HG03175 (cell line): ENCODE data around the gene SIPA1.

Experiments used
- ATAC-seq: cut with Tn5 transposase; IDR thresholded peaks from one replicate; pipeline ENCODE4 v1.9.1; 2021; ENCODE audit warnings: mild to moderate bottlenecking, moderate library complexity; ENCODE audit not compliant: unreplicated experiment

SIPA1 gene

DNA sequence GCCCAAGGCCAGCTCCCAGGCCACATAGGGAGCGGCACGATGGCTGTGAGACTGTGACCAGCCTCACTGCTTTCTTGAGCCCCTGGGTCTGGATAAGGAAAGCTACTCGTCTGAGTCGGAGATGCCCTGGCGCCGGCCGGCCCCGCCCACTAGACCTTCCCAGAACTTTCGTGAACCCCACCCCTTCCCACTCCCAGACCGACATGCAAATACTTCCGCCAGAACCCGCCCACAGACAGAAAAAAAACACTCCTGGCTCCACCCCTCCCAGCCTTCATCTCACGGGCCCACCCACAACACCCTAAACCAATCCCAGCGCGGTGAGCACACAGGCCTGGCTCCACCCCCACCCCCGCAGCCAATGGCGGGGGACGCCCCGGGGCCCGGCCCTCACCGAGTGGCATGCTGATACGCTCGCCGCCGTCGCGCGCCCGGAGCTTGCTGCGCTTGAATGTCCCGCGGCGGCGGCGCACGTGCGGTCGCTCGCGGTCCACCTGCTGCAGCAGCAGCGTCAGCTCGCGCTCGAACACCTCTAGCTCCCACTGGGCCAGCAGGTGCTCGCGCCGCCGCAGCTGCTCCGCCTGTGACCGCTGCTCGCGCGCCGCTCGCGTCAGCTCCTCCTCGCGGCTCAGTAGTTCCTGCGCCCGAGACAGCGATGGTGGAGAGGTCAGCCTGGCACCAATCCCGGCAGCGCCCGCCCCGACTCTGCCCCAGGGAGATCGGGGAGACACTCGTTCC is 30.9 kb upstream of the SIPA1 start:
- ATAC-seq = no peak

DNA sequence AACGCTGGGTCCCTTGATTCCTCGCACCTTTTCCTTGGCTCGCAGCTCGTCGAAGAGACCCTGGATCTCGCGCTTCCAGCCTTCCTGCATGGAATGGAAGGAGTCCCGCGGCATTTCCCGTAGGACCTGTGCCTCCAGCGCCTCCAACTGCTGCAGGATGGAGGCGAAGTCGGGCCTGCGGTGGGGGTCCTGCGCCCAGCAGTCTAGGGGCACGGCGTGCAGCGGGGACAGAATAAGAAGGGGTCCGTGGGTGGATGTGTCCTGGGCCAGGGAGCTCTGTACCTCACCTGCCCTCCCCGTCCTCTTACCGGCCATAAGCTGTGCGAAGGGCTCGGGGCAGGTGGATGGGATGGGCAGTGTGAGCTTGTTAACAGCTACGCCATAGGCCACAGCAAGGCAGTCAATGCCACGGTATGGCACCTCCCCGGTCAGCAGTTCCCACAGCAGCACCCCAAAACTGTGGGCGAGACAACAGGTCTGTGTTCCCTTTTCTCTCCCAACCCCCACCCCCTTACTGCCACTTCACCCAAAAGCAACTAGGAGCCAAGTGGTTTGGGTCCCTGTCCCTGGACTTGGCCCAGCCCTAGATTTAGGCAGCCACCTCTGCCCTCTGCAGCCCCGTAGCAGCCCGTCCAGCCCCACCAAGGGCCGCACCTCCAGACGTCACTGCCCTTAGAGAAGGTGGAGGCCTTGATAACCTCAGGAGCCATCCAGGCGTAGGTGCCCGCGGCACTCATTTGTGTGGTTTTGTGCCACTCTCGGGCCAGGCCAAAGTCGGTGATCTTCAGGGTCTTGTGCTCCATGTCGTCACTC is 30.1 kb upstream of the SIPA1 start:
- ATAC-seq = no peak

DNA sequence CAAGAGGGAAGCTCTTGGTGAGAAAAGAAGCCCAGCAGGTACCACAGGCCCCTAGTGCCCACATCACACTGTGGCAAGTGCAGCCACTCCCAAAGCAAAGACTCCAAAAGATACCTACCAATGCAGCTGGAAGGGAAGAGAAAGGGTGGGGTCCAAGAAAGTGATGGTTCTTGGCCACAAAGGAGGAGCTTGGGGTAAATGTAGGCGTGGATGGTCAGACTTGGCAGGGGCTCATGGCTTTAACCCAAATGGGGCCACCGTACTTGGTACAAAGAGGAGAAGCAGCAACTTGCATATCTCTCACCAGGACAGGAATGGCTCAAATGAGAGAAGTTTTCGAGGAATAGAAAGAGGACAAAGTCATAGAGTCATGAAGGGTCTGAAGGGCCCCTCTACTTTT is 28.7 kb upstream of the SIPA1 start:
- no peak for ATAC-seq

DNA sequence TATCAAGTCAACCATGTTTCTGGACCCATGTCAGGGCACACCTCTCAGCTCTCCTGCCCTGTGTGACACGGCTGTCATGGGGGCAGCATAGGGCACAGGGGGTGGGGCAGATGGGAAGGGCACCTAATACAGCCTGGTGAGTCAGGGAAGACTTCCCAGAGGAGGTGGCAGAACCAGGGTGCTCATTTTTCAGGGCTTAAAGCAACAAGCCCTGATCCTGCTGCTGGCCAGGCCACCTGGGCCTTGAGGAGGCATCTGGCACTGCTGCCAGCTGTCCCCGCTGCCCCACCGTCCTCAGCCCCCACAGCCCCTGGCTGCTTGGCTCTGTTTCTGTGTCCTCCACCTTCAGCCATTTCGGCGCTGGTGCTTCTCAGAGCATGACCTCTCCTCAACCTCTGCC is 28.2 kb upstream of the SIPA1 start:
- ATAC-seq = no peak

DNA sequence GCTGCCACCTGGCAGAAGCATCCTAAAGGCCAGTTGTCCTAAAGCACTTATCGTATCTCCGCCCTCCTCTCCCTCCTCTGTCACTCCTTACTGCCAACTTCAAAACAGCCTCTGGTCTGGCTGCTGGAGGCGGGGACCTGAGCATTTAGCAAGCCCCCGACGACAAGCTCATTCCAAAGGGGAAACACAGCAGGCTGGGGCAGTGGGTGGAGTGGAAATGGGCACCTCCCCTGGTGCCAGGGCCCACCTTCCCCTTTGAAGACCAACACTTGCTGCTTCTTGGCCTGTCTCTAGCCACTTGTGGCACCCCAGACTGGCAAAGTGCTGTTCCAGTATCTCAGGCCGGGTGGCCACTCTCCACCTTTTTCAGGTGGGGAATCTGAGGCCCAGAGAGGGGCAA is 27.5 kb upstream of the SIPA1 start:
- no peak for ATAC-seq

DNA sequence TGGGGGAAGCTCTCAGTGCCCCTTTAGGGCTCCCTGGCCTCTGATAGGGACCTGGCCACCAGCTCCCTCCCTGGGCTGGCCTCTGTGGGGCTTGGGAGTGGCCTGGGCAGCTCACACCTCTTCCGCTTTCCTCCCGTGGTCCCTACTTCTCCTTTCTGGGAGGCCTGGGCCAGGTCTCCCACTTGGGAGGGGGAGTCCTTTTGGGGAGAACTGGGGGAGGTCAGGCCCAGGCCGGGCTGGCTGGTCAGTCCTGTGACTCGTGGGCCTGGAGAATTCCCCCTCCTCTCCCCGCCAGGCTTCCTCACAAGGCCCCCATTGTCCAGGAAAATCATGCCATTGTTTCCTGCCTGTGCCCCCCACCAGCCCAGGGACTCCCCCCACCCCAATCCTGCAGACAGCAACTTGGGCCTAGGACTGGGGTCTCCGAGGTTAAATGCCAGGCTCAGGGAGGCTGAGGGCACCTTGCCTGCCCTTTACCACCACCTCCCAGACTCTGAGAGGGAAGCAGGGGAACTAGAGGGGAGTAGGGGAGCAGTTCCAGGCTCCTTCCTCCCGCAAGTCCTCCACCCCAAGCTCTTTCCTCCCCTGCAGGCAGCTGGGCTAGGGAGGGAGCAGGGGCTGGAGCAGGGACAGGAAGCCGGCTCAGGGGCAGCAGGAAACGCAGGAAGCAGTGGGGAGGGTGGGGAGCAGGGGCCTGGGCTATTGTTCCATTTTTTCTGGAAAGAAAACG is 26.7 kb upstream of the SIPA1 start:
- no peak for ATAC-seq

DNA sequence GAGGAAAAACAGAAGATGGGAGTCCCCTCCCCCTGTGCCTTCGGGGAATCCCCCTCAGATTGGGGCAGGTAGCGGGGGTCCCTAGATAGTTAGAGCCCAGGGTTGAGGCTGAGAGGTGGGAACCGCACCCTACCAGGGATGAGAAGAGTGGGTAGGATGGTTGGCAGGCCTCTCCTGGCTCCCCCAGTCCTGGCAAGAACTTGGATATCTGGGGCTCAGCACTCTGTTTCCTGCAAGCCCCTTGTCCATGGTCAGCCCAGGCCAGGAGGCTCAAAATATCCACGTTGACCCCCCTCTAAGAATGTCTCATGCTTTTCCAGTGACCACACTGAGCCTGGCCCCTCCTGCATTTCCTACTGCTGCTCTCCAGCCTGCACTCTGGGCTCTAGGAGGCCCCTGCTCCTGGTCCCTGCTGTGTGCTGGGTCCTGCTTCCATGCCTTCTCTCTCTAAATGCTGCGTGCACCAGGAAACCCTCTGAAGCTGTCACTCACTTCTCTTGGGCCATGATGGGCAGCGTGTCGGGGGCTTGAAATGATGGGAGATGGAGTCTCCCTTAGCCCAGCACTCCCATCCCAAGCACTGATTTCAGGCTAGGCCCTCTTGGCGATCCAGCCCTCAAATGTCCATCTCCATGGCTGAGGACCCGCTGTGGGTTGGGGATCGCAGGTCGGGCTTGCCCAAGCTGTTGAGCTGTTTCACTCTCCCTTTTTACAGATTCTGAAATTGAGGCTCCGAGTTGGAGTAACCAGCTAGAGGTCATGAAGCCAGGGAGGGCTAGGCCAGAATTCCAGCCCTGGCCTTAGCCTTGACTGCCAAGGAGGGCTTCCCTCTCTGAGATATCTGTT is 25.9 kb upstream of the SIPA1 start:
- ATAC-seq = no peak

DNA sequence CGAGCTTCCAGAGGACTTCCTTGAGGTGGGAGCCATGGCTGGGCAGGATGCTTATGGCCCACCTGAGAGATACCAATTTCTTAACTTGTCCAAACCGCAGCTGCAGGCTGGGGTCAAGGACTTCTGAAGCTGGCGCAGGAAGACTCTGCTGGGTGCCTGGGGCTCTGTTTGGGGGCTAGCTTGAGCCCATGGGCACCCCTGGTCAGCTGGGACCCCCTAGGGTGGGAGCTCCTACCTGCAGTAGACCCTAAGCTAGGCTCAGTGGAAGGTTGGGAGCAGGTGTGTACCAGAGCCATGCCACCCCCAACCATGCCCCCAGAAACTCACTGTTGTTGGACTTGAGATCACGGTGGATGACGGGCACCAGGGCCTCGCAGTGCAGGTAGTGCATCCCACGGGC is 25.2 kb upstream of the SIPA1 start:
- ATAC-seq = no peak

DNA sequence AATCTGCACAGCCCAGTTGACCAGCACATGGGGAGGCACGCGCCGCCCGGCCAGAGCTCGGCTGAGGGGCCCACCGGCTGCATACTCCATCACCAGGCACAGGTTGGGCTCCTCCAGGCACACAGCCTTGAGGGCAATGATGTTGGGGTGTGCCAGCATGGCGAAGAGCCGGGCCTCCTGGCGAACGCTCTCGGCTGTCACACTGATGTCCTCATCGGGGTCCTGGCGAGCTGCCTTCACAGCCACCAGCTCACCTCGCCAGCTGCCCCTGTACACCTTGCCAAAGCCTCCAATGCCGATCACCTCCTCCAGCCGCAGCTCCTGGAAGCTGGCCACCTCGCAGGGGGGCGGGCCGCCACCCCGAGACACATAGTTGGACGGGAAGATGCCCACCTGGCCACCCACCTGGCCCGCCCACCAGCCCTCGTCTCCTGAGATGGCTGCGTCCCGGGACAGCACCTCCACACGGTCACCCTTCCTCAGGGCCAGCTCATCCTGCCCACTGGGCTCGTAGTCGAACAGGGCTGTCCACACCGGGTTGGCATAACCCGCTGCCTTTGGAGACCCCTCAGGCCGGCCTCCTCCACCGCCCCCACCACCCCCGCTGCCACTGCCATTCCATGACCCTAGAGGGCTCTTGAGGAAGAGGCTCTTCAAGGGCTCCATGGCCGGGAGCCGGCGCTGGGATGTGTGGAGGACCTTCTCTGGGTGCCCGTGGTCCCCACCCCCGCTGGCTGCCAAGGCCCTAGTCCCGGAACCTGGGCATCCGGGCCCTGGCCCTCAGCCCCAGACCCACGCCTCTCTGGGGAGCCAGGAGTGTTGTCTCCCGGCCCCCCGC is 24.6 kb upstream of the SIPA1 start:
- ATAC-seq = no peak

DNA sequence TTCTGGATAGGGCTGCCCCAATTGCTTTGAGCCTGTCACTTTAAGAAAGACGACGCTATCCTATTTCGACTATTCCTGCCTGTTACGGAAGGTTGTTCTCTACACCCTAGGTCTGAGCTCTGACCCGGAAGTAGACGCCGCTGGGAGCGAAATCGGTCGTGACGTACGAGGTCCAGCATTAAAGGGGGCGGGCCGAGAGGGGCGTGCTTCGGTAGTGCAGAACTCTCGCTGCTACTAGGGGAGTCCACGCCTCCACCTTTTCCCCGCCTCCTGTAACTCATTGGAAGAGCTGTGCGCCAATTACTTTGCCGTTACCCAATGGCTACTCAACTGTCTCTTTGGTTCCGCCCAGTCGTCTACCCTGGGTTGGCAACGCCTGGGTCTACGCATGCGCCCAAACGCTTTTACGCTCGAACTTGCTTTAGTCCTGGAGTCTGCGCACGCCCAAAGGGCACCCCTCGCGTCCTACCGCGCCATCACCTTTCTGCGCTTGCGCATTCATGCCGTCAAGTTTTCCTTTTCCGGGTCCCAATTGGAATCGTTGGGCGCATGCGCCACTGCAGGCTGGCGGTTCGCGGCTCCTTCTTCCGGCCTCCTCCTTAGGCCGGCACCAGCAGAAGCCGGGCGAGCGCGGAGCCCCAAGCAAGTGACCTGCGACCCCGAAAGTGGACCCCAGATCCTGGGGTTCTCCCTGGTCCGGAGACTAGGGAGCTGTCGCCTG is 22.5 kb upstream of the SIPA1 start, which contains the start of gene PCNX3:
Gene PCNX3, plus strand, starts transcription at position 548 of the 721 bp plus-strand sequence. CDS start 536 bp downstream, outside the sequence.
- peak; percentile 85 for ATAC-seq

DNA sequence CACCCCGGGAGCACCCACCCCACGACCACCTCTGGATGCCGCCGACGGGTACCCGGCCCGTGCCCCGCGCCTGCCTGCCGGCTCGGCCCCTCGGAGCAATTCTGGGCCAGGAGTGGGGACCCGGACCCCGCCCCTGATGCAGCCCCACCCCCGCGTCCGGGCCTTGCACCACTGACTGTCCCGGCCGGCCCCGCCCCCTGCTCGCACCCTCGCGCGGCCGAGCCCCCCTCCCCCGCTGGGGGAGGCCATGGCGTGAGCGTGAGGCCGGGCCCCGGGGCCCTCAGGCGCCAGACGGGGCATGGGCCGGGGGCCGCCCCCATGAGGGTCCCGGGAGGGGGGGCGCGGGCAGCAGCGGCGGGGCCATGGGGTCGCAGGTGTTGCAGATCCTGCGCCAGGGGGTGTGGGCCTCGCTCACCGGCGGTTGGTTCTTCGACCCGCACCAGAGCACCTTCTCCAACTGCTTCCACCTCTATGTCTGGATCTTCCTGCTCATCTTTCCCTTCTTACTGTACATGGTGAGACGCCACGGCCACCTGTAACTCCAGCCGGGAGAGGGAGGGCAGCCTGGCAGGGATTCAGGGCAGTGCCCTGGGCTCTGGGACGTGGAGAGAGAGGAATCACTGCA is 21.8 kb upstream of the SIPA1 start:
- peak; percentile 1 for ATAC-seq

DNA sequence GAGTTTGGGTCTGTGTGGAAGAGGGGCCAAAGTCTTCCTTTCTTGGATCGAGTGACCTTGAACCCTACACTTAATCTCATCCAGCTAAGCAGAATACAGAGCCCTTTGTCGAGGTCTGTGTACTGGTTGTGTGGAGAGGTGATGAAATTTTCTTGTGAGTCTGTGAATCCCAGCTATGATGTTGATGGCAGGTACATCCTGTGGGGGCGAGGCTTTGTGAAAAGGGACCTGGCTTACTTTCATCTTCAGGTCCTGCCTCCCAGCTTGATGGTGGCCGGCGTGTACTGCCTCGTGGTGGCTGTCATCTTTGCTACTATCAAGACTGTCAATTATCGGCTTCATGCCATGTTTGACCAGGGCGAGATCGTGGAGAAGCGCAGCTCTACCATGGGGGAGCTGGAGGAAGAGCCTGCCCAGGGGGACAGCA is 21.3 kb upstream of the SIPA1 start:
- no peak for ATAC-seq

DNA sequence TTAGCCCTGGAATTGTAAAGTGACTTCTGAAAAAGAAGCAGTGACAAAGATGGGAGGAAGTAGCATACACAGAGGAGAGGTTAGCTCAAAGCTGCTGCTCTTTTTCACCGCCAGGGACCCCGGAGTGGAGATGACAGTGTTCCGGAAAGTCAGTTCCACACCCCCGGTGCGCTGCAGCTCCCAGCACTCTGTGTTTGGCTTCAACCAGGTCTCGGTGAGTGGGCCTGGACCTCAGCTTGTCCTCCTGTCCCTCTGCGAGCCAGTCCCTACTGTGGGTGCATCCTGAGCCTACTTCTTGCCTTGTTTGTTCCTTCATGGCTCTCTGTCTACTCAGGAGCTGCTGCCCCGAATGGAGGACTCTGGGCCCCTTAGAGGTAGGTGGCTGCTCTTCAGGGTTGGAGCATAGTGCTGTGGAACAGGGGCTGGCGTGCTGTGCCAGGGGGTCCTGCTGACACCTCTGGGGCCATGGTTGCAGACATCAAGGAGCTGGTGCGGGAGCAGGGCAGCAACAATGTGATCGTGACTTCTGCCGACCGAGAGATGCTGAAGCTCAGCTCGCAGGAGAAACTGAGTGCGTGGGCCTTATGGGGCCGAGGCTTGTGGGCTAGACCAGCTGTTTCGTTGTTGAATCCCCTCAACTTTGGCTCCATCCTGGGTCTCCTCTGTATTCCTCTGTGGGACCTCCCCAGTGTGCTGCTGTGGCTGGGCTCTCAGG is 20.6 kb upstream of the SIPA1 start:
- no peak for ATAC-seq

DNA sequence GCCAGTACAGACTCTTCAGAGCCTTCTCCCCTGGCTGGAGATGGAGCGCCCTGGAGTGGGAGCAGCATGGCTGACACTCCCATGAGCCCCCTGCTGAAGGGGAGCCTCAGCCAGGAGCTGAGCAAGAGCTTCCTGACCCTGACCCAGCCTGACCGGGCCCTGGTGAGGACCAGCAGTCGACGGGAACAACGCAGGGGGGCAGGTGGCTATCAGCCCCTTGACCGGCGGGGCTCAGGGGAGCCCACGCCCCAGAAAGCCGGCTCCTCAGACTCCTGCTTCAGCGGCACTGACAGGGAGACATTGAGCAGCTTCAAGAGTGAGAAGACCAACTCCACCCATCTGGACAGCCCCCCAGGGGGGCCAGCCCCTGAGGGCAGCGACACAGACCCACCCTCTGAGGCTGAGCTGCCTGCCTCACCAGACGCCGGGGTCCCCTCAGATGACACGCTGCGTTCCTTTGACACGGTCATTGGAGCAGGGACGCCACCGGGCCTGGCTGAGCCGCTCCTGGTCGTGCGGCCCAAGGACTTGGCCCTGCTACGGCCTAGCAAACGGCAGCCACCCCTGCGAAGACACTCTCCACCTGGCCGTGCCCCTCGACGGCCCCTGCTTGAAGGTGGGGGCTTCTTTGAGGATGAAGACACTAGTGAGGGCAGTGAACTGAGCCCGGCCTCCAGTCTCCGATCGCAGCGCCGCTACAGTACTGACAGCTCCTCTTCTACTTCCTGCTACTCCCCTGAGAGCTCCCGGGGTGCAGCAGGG is 19.7 kb upstream of the SIPA1 start:
- no peak for ATAC-seq

DNA sequence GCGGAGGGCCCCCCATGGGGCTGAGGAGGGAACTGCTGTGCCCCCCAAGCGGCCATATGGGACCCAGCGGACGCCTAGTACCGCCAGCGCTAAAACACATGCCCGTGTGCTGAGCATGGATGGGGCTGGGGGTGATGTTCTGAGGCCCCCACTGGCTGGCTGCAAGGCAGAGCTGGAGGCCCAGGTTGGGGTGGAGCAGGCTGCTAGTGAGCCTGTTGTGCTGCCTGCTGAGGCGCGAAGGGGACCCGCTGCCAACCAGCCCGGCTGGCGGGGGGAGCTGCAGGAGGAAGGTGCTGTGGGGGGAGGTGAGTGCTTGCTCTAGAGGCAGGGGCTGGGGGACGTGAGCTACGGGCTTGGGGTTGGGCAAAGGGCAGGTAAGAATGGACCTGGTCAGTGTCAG is 19.1 kb upstream of the SIPA1 start:
- ATAC-seq = no peak

DNA sequence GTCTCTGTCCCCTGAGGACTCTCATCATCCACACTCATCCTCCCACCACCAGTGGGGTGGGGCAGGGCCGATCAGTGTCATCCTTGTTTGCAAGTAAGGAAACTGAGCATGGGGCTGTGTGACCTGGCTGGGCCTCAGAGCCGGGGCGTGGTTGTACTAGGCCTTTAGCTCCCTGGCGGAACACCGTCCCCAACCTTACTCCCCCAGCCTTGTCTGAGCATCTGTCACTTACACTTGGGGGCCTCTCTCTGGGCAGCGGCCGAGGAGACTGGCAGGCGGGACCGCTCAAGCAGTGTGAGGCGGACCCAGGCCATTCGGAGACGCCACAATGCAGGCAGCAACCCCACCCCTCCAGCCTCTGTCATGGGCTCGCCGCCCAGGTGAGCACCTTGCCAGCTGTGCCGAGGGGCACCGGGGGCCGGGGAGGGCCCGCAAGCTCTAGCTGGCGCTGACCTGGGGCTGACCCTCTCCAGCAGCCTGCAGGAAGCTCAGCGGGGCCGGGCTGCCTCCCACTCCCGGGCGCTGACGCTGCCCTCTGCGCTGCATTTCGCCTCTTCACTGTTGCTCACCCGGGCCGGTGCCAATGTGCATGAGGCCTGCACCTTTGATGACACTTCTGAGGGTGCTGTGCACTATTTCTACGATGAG is 18.5 kb upstream of the SIPA1 start:
- ATAC-seq = no peak

DNA sequence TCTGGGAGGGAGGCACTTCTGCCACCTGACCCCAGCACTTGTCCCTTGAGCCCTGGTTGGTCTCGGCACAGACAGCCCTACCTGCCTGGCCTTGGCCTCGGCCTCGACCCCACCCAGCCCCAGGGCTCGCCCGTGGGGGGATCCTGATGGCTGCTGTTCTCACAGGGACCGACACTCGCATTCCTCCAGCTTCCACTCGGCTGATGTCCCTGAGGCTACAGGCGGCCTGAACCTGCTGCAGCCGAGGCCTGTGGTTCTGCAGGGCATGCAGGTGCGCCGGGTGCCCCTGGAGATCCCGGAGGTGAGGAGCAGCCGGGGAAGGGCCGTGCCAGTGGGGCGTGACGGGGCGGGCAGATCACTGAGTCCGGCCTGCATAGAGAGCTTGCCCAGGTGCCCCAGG is 17.2 kb upstream of the SIPA1 start:
- no peak for ATAC-seq
